HCT116 (cell line): ENCODE data around the gene NT5DC2. TPM values are rescaled to one million over a fixed set of nuclear protein-coding genes. Genes with fewer than 3 reads are reported as not detected.

Experiments used
- ATAC-seq: fragments of 200-7000 bp; cut with Tn5 transposase; 2 replicates; pipeline ENCODE4 v1.9.1; 2020; ENCODE audit warnings: mild to moderate bottlenecking, moderate library complexity
- BruUV-seq: library from RNA; stranded (reverse); fragments of 400-500 nt; replicated peaks from 2 replicates; lab custom pipeline; 2021; lab: Mats Ljungman, UMichigan
- CTCF ChIA-PET: fragments of 300-600 bp; sonication (Branson Sonifier 250); formaldehyde crosslinking; loops from one replicate; lab custom pipeline; 2021; ENCODE audit warnings: antibody characterized with exemption; lab: Charles Lee
- POLR2A ChIA-PET: fragments of 300-600, 350-600 bp; sonication (Branson Sonifier 250); formaldehyde crosslinking; loops from one replicate; lab custom pipeline; 2021; ENCODE audit warnings: antibody characterized with exemption; lab: Charles Lee
- RAD21 ChIA-PET, 2 experiments: fragments of 300-600 bp; sonication (Branson Sonifier 250); formaldehyde crosslinking; loops; one replicate each; lab custom pipeline; 2023; ENCODE audit warnings: low total read pairs in 2 of 2; ENCODE audit not compliant: uncharacterized antibody in 2 of 2, unreplicated experiment in 2 of 2, low non-redundant PET in 1 of 2; lab: Charles Lee
- DNase-seq: peaks from one replicate; pipeline ENCODE4 v3.0.0-alpha.2; 2010; ENCODE audit warnings: low read depth, low spot score
- H2AFZ ChIP-seq: fragments of 200-600 bp; shearing (Covaris generic), sonication (generic); 2 replicates; pipeline ENCODE4 v1.6.1; 2017; ENCODE audit warnings: low read depth, mixed run types, mixed read lengths, antibody characterized with exemption, low read length; ENCODE audit not compliant: poor library complexity, severe bottlenecking
- H3K27ac ChIP-seq: 2 replicates; pipeline ENCODE4 v1.5.1; 2012; ENCODE audit warnings: low read depth, low read length
- H3K27me3 ChIP-seq: fragments of 200-600 bp; sonication (generic); 2 replicates; pipeline ENCODE4 v1.6.1; 2016; ENCODE audit warnings: mixed run types, low read length, mixed read lengths; ENCODE audit not compliant: insufficient read depth
- H3K36me3 ChIP-seq, 2 experiments: fragments of 200-500 bp in 1 of 2; fragments of 200-600 bp in 1 of 2; sonication (Bioruptor generic) in 1 of 2; sonication (generic) in 1 of 2; 2 replicates each; pipeline versions ENCODE4 v1.5.1 to v1.6.1; 2014 to 2016; ENCODE audit warnings: low read length in 2 of 2, inconsistent platforms in 1 of 2, mixed read lengths in 1 of 2, mixed run types in 1 of 2; ENCODE audit not compliant: insufficient read depth in 2 of 2, control insufficient read depth in 1 of 2
- H3K4me1 ChIP-seq, 2 experiments: fragments of 200-600 bp in 1 of 2; sonication (generic) in 1 of 2; 2 replicates each; pipeline versions ENCODE4 v1.5.1 to v1.6.1; 2012 to 2017; ENCODE audit warnings: low read length in 2 of 2, inconsistent platforms in 1 of 2, mild to moderate bottlenecking in 1 of 2, mixed read lengths in 1 of 2, mixed run types in 1 of 2, moderate library complexity in 1 of 2; ENCODE audit not compliant: insufficient read depth in 2 of 2, control insufficient read depth in 1 of 2
- H3K4me2 ChIP-seq: fragments of 200-600 bp; sonication (generic); 2 replicates; pipeline ENCODE4 v1.6.1; 2017; ENCODE audit warnings: mixed run types, low read length, mixed read lengths
- H3K4me3 ChIP-seq, 2 experiments: fragments of 200-600 bp in 1 of 2; sonication (generic) in 1 of 2; replicated peaks in 1 of 2; 2 replicates each; pipeline ENCODE4 v1.5.1; 2011 to 2016; ENCODE audit warnings: low read length in 2 of 2, control low read depth in 1 of 2, low read depth in 1 of 2, mild to moderate bottlenecking in 1 of 2, mixed read lengths in 1 of 2, mixed run types in 1 of 2
- H3K79me2 ChIP-seq: fragments of 200-600 bp; sonication (generic); 2 replicates; pipeline ENCODE4 v1.6.1; 2017; ENCODE audit warnings: mild to moderate bottlenecking, mixed run types, low read length, moderate library complexity, mixed read lengths; ENCODE audit not compliant: insufficient read depth
- H3K9ac ChIP-seq: fragments of 200-600 bp; sonication (generic); 2 replicates; pipeline ENCODE4 v1.6.1; 2016; ENCODE audit warnings: low read length, mixed read lengths
- H3K9me2 ChIP-seq: fragments of 200-600 bp; sonication (generic), shearing (Covaris generic); 2 replicates; pipeline ENCODE4 v1.6.1; 2017; ENCODE audit warnings: mixed run types, mild to moderate bottlenecking, moderate library complexity; ENCODE audit not compliant: insufficient read depth
- H3K9me3 ChIP-seq, 2 experiments: fragments of 200-500 bp in 1 of 2; fragments of 200-600 bp in 1 of 2; sonication (Bioruptor generic) in 1 of 2; sonication (generic) in 1 of 2; 2 replicates each; pipeline ENCODE4 v1.6.1; 2014 to 2017; ENCODE audit warnings: low read length in 2 of 2, mixed read lengths in 2 of 2, inconsistent platforms in 1 of 2, low read depth in 1 of 2, mild to moderate bottlenecking in 1 of 2, mixed run types in 1 of 2, moderate library complexity in 1 of 2; ENCODE audit not compliant: control insufficient read depth in 1 of 2, insufficient read depth in 1 of 2
- H4K20me1 ChIP-seq: fragments of 200-600 bp; sonication (generic), shearing (Covaris generic); 2 replicates; pipeline ENCODE4 v1.6.1; 2017; ENCODE audit warnings: mixed run types, mild to moderate bottlenecking, moderate library complexity; ENCODE audit not compliant: insufficient read depth
- ATF3 ChIP-seq: IDR thresholded peaks from 2 replicates; pipeline ENCODE4 v1.6.1; 2012
- EGR1 ChIP-seq: IDR thresholded peaks from 2 replicates; pipeline ENCODE4 v1.6.1; 2012; ENCODE audit warnings: low read depth
- ELF1 ChIP-seq: IDR thresholded peaks from 2 replicates; pipeline ENCODE4 v1.6.1; 2012; ENCODE audit warnings: low read depth, borderline replicate concordance
- JUND ChIP-seq: IDR thresholded peaks from 2 replicates; pipeline ENCODE4 v1.6.1; 2012
- POLR2A ChIP-seq: IDR thresholded peaks from 2 replicates; pipeline ENCODE4 v1.7.0; 2011; ENCODE audit warnings: borderline replicate concordance; ENCODE audit not compliant: insufficient read depth, insufficient read length; ENCODE audit errors: extremely low read depth
- POLR2AphosphoS5 ChIP-seq: IDR thresholded peaks from 2 replicates; pipeline ENCODE4 v1.6.1; 2011; ENCODE audit warnings: mild to moderate bottlenecking, low read depth, low read length, moderate library complexity
- SRF ChIP-seq: IDR thresholded peaks from 2 replicates; pipeline ENCODE4 v1.6.1; 2012; ENCODE audit warnings: low read depth
- ZBTB33 ChIP-seq: IDR thresholded peaks from 2 replicates; pipeline ENCODE4 v1.6.1; 2011; ENCODE audit warnings: mild to moderate bottlenecking, low read length, moderate library complexity; ENCODE audit not compliant: insufficient replicate concordance; ENCODE audit errors: extremely low read depth
- ZFX ChIP-seq: fragments of 450-650 bp; IDR thresholded peaks from 2 replicates; pipeline ENCODE4 v1.6.1; 2017
- intact Hi-C: fragments of 100-400 bp; cut with micrococcal nuclease; formaldehyde crosslinking; loops from 2 replicates; pipeline ENCODE4 v1.10.0; 2022
- total RNA-seq: library from RNA; stranded (reverse); gene quantifications from one replicate; pipeline ENCODE4 v1.2.1, GENCODE V29; 2021; ENCODE audit not compliant: unreplicated experiment
- TF ChIP-seq, protein P1 (sequence below): IDR thresholded peaks from 2 replicates; pipeline ENCODE4 v1.6.1; 2012; ENCODE audit warnings: low read depth

The NT5DC2 gene
- total RNA-seq, 1 experiment from 2014 or later = 125 TPM

DNA sequence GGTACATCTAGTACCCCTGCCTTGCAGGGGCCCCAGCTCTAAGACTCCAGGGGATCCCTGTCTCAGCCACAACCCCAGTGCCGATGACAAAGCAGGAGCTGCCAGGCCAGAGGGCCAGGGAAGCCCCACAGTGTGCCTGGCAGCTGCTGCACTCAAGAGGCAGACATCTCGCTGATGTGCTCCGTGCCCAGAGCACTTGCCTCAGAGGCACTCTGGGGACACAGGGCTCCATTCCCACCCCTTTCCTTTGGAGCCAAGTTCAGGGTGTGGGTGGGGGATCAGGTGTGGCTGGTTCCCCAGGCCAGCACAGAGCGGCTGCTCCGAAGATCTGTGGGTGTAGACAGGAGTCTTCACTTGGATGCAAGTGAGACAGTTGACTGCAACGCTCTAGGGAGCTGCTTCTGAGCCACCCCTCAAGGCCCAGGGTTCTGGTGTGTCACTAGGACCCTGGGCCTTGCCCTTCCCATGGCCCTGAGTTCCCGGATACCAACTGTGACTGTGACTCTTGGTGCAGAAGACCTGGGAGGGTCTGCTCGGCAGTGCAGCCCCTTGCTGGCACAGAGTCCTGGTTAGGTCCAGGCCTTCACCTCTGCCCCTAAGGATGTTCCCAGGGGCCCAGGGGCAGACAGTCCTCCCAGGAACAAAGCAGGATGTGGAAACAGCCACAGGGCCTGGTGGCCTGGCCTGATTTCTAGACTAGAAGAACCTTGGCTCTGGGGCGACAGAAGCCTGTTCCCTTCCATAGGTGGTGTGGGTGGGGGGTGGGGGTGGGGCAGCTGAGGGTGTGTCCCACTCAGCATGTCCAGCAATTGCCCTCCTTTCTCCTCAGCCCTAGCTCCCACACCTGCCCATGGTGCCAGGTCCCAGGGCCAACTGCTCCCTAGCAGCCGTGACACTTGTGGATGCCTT, 2.5 kb downstream of the NT5DC2 start (continued):
- TF ChIP-seq, protein P1, sequence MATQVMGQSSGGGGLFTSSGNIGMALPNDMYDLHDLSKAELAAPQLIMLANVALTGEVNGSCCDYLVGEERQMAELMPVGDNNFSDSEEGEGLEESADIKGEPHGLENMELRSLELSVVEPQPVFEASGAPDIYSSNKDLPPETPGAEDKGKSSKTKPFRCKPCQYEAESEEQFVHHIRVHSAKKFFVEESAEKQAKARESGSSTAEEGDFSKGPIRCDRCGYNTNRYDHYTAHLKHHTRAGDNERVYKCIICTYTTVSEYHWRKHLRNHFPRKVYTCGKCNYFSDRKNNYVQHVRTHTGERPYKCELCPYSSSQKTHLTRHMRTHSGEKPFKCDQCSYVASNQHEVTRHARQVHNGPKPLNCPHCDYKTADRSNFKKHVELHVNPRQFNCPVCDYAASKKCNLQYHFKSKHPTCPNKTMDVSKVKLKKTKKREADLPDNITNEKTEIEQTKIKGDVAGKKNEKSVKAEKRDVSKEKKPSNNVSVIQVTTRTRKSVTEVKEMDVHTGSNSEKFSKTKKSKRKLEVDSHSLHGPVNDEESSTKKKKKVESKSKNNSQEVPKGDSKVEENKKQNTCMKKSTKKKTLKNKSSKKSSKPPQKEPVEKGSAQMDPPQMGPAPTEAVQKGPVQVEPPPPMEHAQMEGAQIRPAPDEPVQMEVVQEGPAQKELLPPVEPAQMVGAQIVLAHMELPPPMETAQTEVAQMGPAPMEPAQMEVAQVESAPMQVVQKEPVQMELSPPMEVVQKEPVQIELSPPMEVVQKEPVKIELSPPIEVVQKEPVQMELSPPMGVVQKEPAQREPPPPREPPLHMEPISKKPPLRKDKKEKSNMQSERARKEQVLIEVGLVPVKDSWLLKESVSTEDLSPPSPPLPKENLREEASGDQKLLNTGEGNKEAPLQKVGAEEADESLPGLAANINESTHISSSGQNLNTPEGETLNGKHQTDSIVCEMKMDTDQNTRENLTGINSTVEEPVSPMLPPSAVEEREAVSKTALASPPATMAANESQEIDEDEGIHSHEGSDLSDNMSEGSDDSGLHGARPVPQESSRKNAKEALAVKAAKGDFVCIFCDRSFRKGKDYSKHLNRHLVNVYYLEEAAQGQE = no peak
- TF ChIP-seq ATF3 (no peak), ZFX (no peak)

- Histone ChIP-seq H3K27me3 (no peaks in the 10 kb centered on the region), H3K9ac (no peak overlapping the region), H2AFZ (no peak overlapping the region), H3K9me3 (no peaks in the 10 kb centered on the region), H3K4me3 (no peak overlapping the region), H3K9me2 (no peaks in the 10 kb centered on the region), H3K79me2 (peaks cover 29% of the 10 kb centered on the region), H3K36me3 (peaks cover 11 to 17% of the 10 kb centered on the region in 2 experiments), H3K27ac (no peak overlapping the region), H3K4me1 (peaks cover 7 to 26% of the 10 kb centered on the region in 2 experiments; a peak in 3 of 4 replicates), H4K20me1 (no peaks in the 10 kb centered on the region), H3K4me2 (no peak overlapping the region)
- intact Hi-C loops = no loop called here
- ChIA-PET POLR2A (no interaction called here), RAD21 (no interaction called here), CTCF (no interaction called here)
- ATAC-seq (no peak), DNase-seq (no peak)
- BruUV-seq = no TSS peak
- no peak for TF ChIP-seq ZBTB33
- no peak for TF ChIP-seq SRF
- no peak; the same call in 1 of the 2 replicates for TF ChIP-seq POLR2AphosphoS5
- no peak for TF ChIP-seq EGR1
- TF ChIP-seq ELF1 = no peak
- no peak for TF ChIP-seq POLR2A
- TF ChIP-seq, protein P1 = no peak
- TF ChIP-seq JUND = no peak
These were observed 4.0 kb downstream of the NT5DC2 start for GRCh38 chr3:52529376-52530333.
